Endothelial cell of umbilical vein (primary cell): ENCODE results near the gene CCDC91. TPM values are rescaled to one million over a fixed set of nuclear protein-coding genes. Genes with fewer than 3 reads are reported as not detected.

ENCODE experiments used
- BruUV-seq: library from RNA; stranded (reverse); fragments of 400-500 nt; replicated peaks from 2 replicates; lab custom pipeline; 2021; lab: Mats Ljungman, UMichigan
- CTCF ChIA-PET: fragments of 300-600, 350-600 bp; sonication (Branson Sonifier 250); formaldehyde crosslinking; loops from one replicate; lab custom pipeline; 2021; ENCODE audit warnings: antibody characterized with exemption, inconsistent platforms; lab: Charles Lee
- POLR2A ChIA-PET: fragments of 300-600, 350-600 bp; sonication (Branson Sonifier 250); formaldehyde crosslinking; loops from one replicate; lab custom pipeline; 2021; ENCODE audit warnings: antibody characterized with exemption, inconsistent platforms; lab: Charles Lee
- DNase-seq: peaks from one replicate; pipeline ENCODE4 v3.0.0-alpha.2; 2011; ENCODE audit warnings: low read depth, low spot score
- FAIRE-seq: peaks from 2 replicates; lab custom pipeline; 2011; peaks lifted over from hg19 to GRCh38; lab: Jason Lieb, UNC
- H2AFZ ChIP-seq: 2 replicates; pipeline ENCODE4 v1.6.0; 2012; ENCODE audit warnings: low read depth, low read length, control low read depth, inconsistent platforms
- H3K27ac ChIP-seq: 2 replicates; pipeline ENCODE4 v1.5.1; 2011; ENCODE audit warnings: low read depth, mild to moderate bottlenecking, control low read depth, low read length, moderate library complexity; ENCODE audit not compliant: insufficient read depth
- H3K27me3 ChIP-seq, 2 experiments: 2 replicates each; pipeline versions ENCODE4 v1.6.0 to v1.6.1; 2011; ENCODE audit warnings: low read length in 2 of 2, mixed read lengths in 1 of 2; ENCODE audit not compliant: control insufficient read depth in 2 of 2, insufficient read depth in 2 of 2
- H3K36me3 ChIP-seq, 2 experiments: 2 replicates in 1 of 2; 3 replicates in 1 of 2; pipeline ENCODE4 v1.5.1; 2011; ENCODE audit warnings: low read length in 2 of 2, mild to moderate bottlenecking in 1 of 2, moderate library complexity in 1 of 2; ENCODE audit not compliant: control insufficient read depth in 2 of 2, insufficient read depth in 2 of 2; ENCODE audit errors: extremely low read depth in 1 of 2
- H3K4me1 ChIP-seq: 3 replicates; pipeline ENCODE4 v1.5.1; 2011; ENCODE audit warnings: mild to moderate bottlenecking, low read length; ENCODE audit not compliant: control insufficient read depth, insufficient read depth; ENCODE audit errors: extremely low read depth
- H3K4me2 ChIP-seq: 2 replicates; pipeline ENCODE4 v1.6.1; 2011; ENCODE audit warnings: low read length, control low read depth, mixed read lengths; ENCODE audit not compliant: insufficient read depth
- H3K4me3 ChIP-seq, 3 experiments: fragments of 200-600 bp in 1 of 3; sonication (generic), shearing (Covaris generic) in 1 of 3; replicated peaks in 1 of 3; 2 replicates each; pipeline ENCODE4 v1.5.1; 2011 to 2016; ENCODE audit warnings: control low read depth in 3 of 3, low read length in 3 of 3, mild to moderate bottlenecking in 2 of 3, inconsistent platforms in 1 of 3, low read depth in 1 of 3, moderate library complexity in 1 of 3; ENCODE audit not compliant: insufficient read depth in 1 of 3
- H3K79me2 ChIP-seq: 2 replicates; pipeline ENCODE4 v1.6.0; 2012; ENCODE audit warnings: low read length, inconsistent platforms; ENCODE audit not compliant: control insufficient read depth, insufficient read depth
- H3K9ac ChIP-seq: replicated peaks from 2 replicates; pipeline ENCODE3; 2011; ENCODE audit warnings: low read length, control low read depth; ENCODE audit not compliant: insufficient read depth; ENCODE audit errors: extremely low read depth
- H3K9me1 ChIP-seq: replicated peaks from 3 replicates; pipeline ENCODE4 v1.6.0; 2011; ENCODE audit warnings: mild to moderate bottlenecking, low read length; ENCODE audit not compliant: control insufficient read depth, insufficient read depth; ENCODE audit errors: extremely low read depth
- H3K9me3 ChIP-seq: replicated peaks from 2 replicates; pipeline ENCODE4 v1.5.1; 2012; ENCODE audit warnings: low read length, inconsistent platforms; ENCODE audit not compliant: control insufficient read depth, insufficient read depth
- H4K20me1 ChIP-seq: replicated peaks from 2 replicates; pipeline ENCODE3; 2011; ENCODE audit warnings: mild to moderate bottlenecking, low read length; ENCODE audit not compliant: control insufficient read depth, insufficient read depth; ENCODE audit errors: extremely low read depth
- CTCF ChIP-seq, 2 donors: IDR thresholded peaks; 1 replicate in 1 of 2; 2 replicates in 1 of 2; pipeline ENCODE4 v1.5.1; 2011; ENCODE audit warnings: low read length in 2 of 2, mild to moderate bottlenecking in 2 of 2, moderate library complexity in 2 of 2, control low read depth in 1 of 2, inconsistent platforms in 1 of 2, low read depth in 1 of 2; ENCODE audit not compliant: insufficient read depth in 1 of 2; ENCODE audit errors: extremely low read depth in 1 of 2
- EZH2 ChIP-seq: IDR thresholded peaks from 2 replicates; pipeline ENCODE4 v1.6.1; 2012; ENCODE audit warnings: borderline replicate concordance, low read depth, mild to moderate bottlenecking, moderate library complexity, low read length, inconsistent platforms; ENCODE audit not compliant: severe bottlenecking
- FOS ChIP-seq: IDR thresholded peaks from 2 replicates; pipeline ENCODE4 v1.6.1; 2011; ENCODE audit warnings: mild to moderate bottlenecking, low read length, moderate library complexity, borderline replicate concordance; ENCODE audit not compliant: insufficient read depth
- GATA2 ChIP-seq: IDR thresholded peaks from 2 replicates; pipeline ENCODE4 v1.7.0; 2011; ENCODE audit warnings: low read depth, mild to moderate bottlenecking, moderate library complexity, mixed read lengths, low read length; ENCODE audit not compliant: insufficient read length, insufficient read depth
- JUN ChIP-seq: IDR thresholded peaks from 2 replicates; pipeline ENCODE4 v1.6.1; 2011; ENCODE audit warnings: borderline replicate concordance, low read depth; ENCODE audit not compliant: insufficient read length, insufficient read depth
- MAX ChIP-seq: IDR thresholded peaks from 2 replicates; pipeline ENCODE4 v1.6.1; 2011; ENCODE audit not compliant: insufficient read depth, insufficient read length
- MYC ChIP-seq: IDR thresholded peaks from one replicate; pipeline ENCODE4 v1.6.1; 2011; ENCODE audit warnings: mild to moderate bottlenecking, low read depth, low read length
- POLR2A ChIP-seq: IDR thresholded peaks from 2 replicates; pipeline ENCODE4 v1.6.1; 2012; ENCODE audit warnings: low read depth, mild to moderate bottlenecking, control low read depth, low read length
- POLR2AphosphoS5 ChIP-seq: IDR thresholded peaks from 2 replicates; pipeline ENCODE4 v1.6.1; 2012; ENCODE audit warnings: low read depth, mild to moderate bottlenecking, control low read depth, low read length, moderate library complexity; ENCODE audit not compliant: insufficient read depth
- dilution Hi-C: fragments of 300-500 bp; cut with MboI; formaldehyde crosslinking; loops from one replicate; pipeline ENCODE4 v1.15.0; 2019; ENCODE audit warnings: low sequenced_read_pairs; ENCODE audit not compliant: extremely low pct_ligation_motif_present
- intact Hi-C: fragments of 100-400 bp; cut with micrococcal nuclease; formaldehyde crosslinking; loops from one replicate; pipeline ENCODE4 v1.10.0; 2022
- polyA plus RNA-seq, 4 experiments: library from polyadenylated mRNA; depleted of rRNA in 3 of 4; stranded (reverse) in 3 of 4; unstranded in 1 of 4; fragments of >200 nt; gene quantifications; 2 replicates each; pipeline versions ENCODE4 v1.2.1 to v1.2.3, GENCODE V29; 2011 to 2012; ENCODE audit warnings: missing spikeins in 1 of 4
- total RNA-seq: library from RNA; stranded (reverse); gene quantifications from 2 replicates; pipeline ENCODE4 v1.2.3, GENCODE V29; 2021

The CCDC91 gene
- total and polyA plus RNA-seq, 2 donors (not counting 3 experiments of a cell fraction or from before 2014, with no cell fraction given): 3.8 to 10.5 TPM

- DNase-seq (no peak), FAIRE-seq (no peak)
- CTCF ChIA-PET: no interaction called here
- no peak overlapping the region for H2AFZ ChIP-seq
- POLR2A ChIA-PET: no interaction called here
- intact Hi-C loops (no loop called here), dilution Hi-C loops (no loop called here)
- H3K79me2 ChIP-seq: no peaks in the 10 kb centered on the region
- no peaks in the 10 kb centered on the region for H3K9me3 ChIP-seq
- BruUV-seq: no TSS peak
- no peaks in the 10 kb centered on the region for H3K36me3 ChIP-seq
- no peak overlapping the region for H3K4me3 ChIP-seq
- H3K9ac ChIP-seq: no peak overlapping the region
- H4K20me1 ChIP-seq: no peaks in the 10 kb centered on the region
- no peak for TF ChIP-seq POLR2AphosphoS5
- TF ChIP-seq JUN: no peak
- TF ChIP-seq EZH2: no peak
- no peak for TF ChIP-seq MAX
- TF ChIP-seq POLR2A: no peak
- TF ChIP-seq MYC: no peak
- no peak for TF ChIP-seq CTCF (IDR thresholded peaks at IDR 0.05; ENCODE audit: extremely low read depth in 1 of 2, insufficient read depth in 1 of 2, low read depth in 1 of 2, low read length in 2 of 2)
- no peak for TF ChIP-seq FOS
- TF ChIP-seq GATA2: no peak
- H3K27me3 ChIP-seq: no peaks in the 10 kb centered on the region
- no peak overlapping the region for H3K4me2 ChIP-seq
- H3K27ac ChIP-seq: no peak overlapping the region
- H3K4me1 ChIP-seq: no peaks in the 10 kb centered on the region
- H3K9me1 ChIP-seq: no peaks in the 10 kb centered on the region
Observed at GRCh38 chr12:28367993-28368392, 177.7 kb downstream of the CCDC91 start.
